ENCODE measurements around the gene LRTM2.

Gene LRTM2

GRCh38 chr12:1820191-1820895 is at the start of gene LRTM2:
Gene LRTM2, plus strand, starts transcription at chr12:1820565. Its CDS starts 7,584 bp downstream, at chr12:1828149.
- DNase-seq = no peak

GRCh38 chr12:1773937-1774655 is 46.3 kb upstream of the LRTM2 start:
- DNase-seq = no peak

DNA sequence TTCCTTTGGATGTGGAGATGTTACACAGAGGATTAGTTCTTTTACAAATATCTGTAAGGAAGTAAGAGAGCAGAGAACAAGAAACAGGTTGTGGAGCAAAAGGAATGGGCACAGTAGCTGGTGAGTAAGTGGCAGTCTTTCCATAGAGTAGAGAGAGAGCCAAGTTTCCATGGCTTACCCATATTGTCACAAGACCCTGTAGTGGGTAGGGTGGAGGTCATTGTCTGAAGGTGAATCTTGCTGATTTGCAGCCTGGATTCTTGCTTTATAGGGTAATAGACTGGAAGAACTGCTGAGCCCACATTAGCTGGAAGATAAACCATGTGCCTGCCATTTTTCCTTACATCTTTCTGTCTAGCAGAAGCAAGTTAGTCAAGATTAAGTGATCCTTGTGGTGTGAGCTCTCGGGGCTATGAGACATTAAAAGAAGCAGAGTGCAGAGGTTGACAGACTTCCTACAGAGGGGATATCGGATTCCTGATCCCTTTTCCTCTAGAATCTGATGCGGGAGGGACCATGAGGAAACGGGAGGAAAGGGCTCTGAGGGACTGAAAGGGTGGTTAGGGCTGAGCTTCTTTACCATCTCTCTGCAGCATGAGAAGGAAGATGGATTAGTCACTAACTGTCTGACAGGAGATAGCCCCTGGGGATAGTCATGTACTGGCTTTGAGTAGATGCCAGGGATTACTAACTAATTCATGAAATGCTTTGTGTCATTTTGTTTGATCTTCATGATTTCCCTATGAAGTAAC is 44.0 kb upstream of the LRTM2 start:
- no peak for DNase-seq

DNA sequence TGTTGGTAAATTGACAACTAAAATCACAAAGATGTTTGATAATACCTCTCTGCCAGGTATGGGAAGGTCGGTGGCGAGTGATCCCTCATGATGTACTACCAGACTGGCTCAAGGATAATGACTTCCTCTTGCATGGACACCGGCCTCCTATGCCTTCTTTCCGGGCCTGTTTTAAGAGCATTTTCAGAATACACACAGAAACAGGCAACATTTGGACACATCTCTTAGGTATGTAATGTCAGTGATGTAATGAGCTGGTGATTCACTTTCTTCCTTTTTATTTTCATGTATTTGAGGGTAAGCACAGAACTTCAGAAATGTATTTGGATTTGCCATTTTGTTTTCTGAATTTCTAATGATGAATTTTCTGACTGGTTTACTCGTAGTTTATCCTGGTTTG is 42.6 kb upstream of the LRTM2 start:
- no peak for DNase-seq

GRCh38 chr12:1778911-1779310 is 41.5 kb upstream of the LRTM2 start:
- DNase-seq = no peak

- DNase-seq = no peak
Measured at GRCh38 chr12:1779783-1780182, 40.6 kb upstream of the LRTM2 start.

DNA sequence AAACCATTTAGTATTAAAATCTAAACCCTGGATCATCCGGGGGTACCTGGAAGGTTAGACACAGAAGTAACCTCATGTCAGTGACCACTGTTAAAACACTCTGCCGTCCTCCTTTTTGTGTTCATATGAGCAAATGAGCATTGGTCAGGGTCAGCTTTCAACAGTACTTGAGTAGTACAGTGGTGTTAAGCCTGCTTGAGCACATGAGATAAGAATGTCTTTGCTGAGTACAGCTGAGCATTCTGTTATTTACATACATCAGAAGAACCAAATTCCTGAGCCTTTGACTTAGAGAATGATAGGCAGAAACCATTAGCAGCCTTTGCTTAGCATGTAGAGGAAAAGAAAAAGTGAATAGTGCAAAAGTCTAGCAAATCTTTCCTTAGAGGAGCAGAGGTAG is 38.6 kb upstream of the LRTM2 start:
- no peak for DNase-seq

- no peak for DNase-seq
Measured at GRCh38 chr12:1782215-1782614, 38.1 kb upstream of the LRTM2 start.

DNA sequence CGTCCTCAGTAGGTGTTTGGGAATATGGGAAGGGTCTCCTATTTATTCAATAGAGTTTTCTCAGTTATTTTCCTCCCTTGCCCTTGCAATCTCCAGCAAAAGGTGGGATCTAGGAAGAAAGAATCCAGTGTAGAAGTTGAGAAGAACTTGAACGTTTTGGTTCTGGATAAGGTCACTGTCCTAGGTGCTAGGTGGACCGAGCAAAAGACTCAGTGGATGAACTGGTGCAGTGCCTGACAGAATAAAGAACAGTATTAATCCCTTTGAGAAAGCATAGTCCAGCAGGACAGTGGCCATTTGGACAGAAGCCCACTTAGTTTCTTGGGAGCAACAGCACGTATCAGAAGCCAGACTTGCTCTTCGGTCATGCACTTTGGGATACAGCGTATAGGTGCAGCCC is 32.7 kb upstream of the LRTM2 start:
- no peak for DNase-seq

- DNase-seq = no peak
Measured at GRCh38 chr12:1790444-1790843, 29.9 kb upstream of the LRTM2 start.

GRCh38 chr12:1791104-1791841 is 29.1 kb upstream of the LRTM2 start:
- peak; percentile 85 for DNase-seq

GRCh38 chr12:1792406-1792805 is 28.0 kb upstream of the LRTM2 start:
- DNase-seq = no peak

DNA sequence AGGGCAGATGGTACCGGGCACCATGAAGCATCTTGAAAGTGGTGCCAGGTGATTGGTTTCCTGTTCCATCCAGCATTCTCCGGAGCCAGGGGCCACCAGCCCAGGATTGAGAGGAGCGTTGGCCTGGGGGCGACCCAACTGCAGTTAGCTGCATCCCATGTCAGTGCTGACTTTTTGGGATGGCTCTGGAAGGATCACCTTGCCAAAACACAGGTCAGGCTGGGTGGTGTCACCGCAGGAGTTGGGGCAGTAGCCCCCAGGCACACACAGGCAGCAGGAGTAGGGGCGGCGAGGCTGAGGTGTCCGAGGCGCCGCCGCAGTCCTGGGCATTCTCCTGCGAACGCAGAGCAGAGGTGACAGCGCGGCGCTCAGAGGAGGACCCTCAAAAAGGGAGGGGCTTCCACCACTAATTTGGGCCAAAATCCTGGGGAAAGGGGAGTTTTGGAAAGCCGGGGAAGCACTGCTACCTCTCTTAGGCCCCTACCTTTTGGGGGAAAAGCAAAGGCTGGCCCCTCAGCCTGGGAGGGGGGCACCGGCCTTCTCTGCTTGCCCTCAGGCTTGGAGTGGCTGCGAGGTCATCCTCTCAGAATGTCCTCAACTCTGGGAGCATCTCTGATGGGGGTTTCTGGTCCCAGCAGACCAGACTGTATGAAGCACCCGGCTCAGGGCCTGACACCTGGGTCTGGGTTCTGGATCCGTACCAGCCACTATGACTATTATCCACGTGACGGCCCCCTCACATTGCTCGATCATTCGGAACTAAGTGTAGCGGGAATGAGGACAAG is 26.7 kb upstream of the LRTM2 start:
- no peak for DNase-seq

GRCh38 chr12:1794440-1795090 is 25.8 kb upstream of the LRTM2 start:
- DNase-seq = no peak

GRCh38 chr12:1795221-1795784 is 25.1 kb upstream of the LRTM2 start:
- DNase-seq = no peak

GRCh38 chr12:1795785-1796514 is 24.4 kb upstream of the LRTM2 start:
- peak; percentile 98 for DNase-seq

DNA sequence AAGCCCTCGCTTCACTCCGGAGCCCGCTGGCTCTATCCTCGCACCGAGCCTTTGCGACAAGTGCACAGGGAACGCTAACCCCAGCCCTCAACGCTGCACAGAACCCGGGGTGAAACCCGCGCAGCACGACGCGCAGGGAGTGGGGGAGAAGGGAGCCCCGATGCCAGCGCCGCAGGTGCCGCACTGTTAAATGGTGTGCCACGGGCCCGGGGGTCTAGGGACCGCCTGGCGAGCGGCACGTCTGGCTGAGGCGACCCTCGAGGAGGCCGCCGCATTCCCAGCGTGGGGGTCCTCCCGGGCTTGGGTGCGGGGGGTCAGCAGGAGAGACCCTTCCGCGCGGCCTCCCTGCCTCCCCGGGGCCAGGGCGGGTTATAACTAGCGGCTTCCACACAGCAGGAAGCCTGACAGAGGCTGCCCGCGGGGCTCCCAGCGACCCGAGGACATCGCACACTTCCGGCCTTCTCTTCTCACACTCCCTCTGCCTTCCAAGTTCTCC is 23.8 kb upstream of the LRTM2 start:
- peak; percentile 80 for DNase-seq

- peak; percentile 87 for DNase-seq
Measured at GRCh38 chr12:1797011-1797901, 23.1 kb upstream of the LRTM2 start.

GRCh38 chr12:1797991-1798640 is 22.2 kb upstream of the LRTM2 start:
- no peak for DNase-seq
